ENCODE data around the gene NMB.

Gene NMB

GRCh38 chr15:84609818-84610525, 48.0 kb downstream of the NMB start:
- DNase-seq = no peak

- no peak for DNase-seq
Measured at GRCh38 chr15:84608707-84609284, 49.2 kb downstream of the NMB start.

GRCh38 chr15:84606653-84607120, 51.3 kb downstream of the NMB start:
- no peak for DNase-seq

- DNase-seq = no peak
Measured at GRCh38 chr15:84605554-84605882, 52.5 kb downstream of the NMB start.

Data from NCI-H2081 (cell line).